CD8-positive, alpha-beta memory T cell (primary cell): ENCODE data around the gene METRN. TPM values are rescaled to one million over a fixed set of nuclear protein-coding genes. Genes with fewer than 3 reads are reported as not detected.

Experiments
- CTCF ChIA-PET: fragments of 350-600 bp; sonication (Branson Sonifier 250); formaldehyde crosslinking; loops from one replicate; lab custom pipeline; 2021; ENCODE audit warnings: antibody characterized with exemption; lab: Charles Lee
- POLR2A ChIA-PET: fragments of 350-600 bp; sonication (Branson Sonifier 250); formaldehyde crosslinking; loops from one replicate; lab custom pipeline; 2021; ENCODE audit warnings: antibody characterized with exemption; lab: Charles Lee
- DNase-seq, 5 donors: peaks; one replicate each; pipeline versions ENCODE4 v3.0.0 to v3.0.0-alpha.2; 2020 to 2022; ENCODE audit warnings: mixed read lengths in 1 of 5
- H3K27ac ChIP-seq: one replicate; pipeline ENCODE4 v1.7.0; 2013; ENCODE audit warnings: low read depth, mild to moderate bottlenecking, low read length, moderate library complexity
- H3K27me3 ChIP-seq: 2 replicates; pipeline ENCODE4 v1.7.0; 2013; ENCODE audit warnings: low read length, mild to moderate bottlenecking; ENCODE audit not compliant: insufficient read depth, poor library complexity, severe bottlenecking
- H3K36me3 ChIP-seq: 2 replicates; pipeline ENCODE4 v1.7.0; 2013; ENCODE audit warnings: mild to moderate bottlenecking, low read length, moderate library complexity; ENCODE audit not compliant: insufficient read depth
- H3K4me1 ChIP-seq: 2 replicates; pipeline ENCODE4 v1.7.0; 2013; ENCODE audit warnings: mild to moderate bottlenecking, low read length, moderate library complexity; ENCODE audit not compliant: insufficient read depth
- H3K4me3 ChIP-seq: 2 replicates; pipeline ENCODE4 v1.7.0; 2013; ENCODE audit warnings: mild to moderate bottlenecking, low read length
- H3K9me3 ChIP-seq: 2 replicates; pipeline ENCODE4 v1.7.0; 2013; ENCODE audit warnings: mild to moderate bottlenecking, low read length
- H3K27ac Mint-ChIP-seq, 8 donors: one replicate each; pipeline ENCODE4 v1.8.0; 2020 to 2021; ENCODE audit warnings: mixed read lengths in 8 of 8, mild to moderate bottlenecking in 6 of 8, inconsistent platforms in 3 of 8, moderate library complexity in 3 of 8
- H3K27me3 Mint-ChIP-seq, 2 donors: one replicate each; pipeline ENCODE4 v1.8.0; 2020 to 2021; ENCODE audit warnings: mixed read lengths in 2 of 2, mild to moderate bottlenecking in 1 of 2, moderate library complexity in 1 of 2
- H3K36me3 Mint-ChIP-seq, 3 donors: one replicate each; pipeline ENCODE4 v1.8.0; 2020 to 2021; ENCODE audit warnings: mixed read lengths in 3 of 3, inconsistent platforms in 1 of 3, mild to moderate bottlenecking in 1 of 3
- H3K4me1 Mint-ChIP-seq, 3 donors: one replicate each; pipeline ENCODE4 v1.8.0; 2020 to 2021; ENCODE audit warnings: mixed read lengths in 3 of 3, inconsistent platforms in 1 of 3, mild to moderate bottlenecking in 1 of 3
- H3K4me3 Mint-ChIP-seq, 7 donors: one replicate each; pipeline ENCODE4 v1.8.0; 2020 to 2021; ENCODE audit warnings: mixed read lengths in 7 of 7, mild to moderate bottlenecking in 6 of 7, moderate library complexity in 4 of 7, inconsistent platforms in 2 of 7
- H3K9me3 Mint-ChIP-seq, 5 donors: one replicate each; pipeline ENCODE4 v1.8.0; 2020 to 2022; ENCODE audit warnings: mixed read lengths in 5 of 5, mild to moderate bottlenecking in 3 of 5, moderate library complexity in 2 of 5, inconsistent platforms in 1 of 5
- polyA plus RNA-seq: library from polyadenylated mRNA; unstranded; fragments of 300-500 nt; fragmentation: Illumina TruSeq; gene quantifications from one replicate; pipeline ENCODE4 v1.2.3, GENCODE V29; 2021
- total RNA-seq, 2 experiments: library from RNA; stranded (reverse); gene quantifications; one replicate each; pipeline ENCODE4 v1.2.3, GENCODE V29; 2021

The METRN gene
- total and polyA plus RNA-seq, 3 experiments from 2014 or later, result 34.8 to 50.3 (median 38.2) TPM

- peak overlapping the region; percentile 51 for H3K4me3 ChIP-seq
- POLR2A ChIA-PET, result interaction anchor here (0.5 to 2.1 kb wide), 15 partner anchors 11 to 917 kb away, joined by 3 to 21 read pairs (median 5); partner anchors contain the start of genes ANTKMT, CCDC78, CIAO3 and CRAMP1
- peaks cover 23% of the 10 kb centered on the region for H3K4me1 ChIP-seq
These were observed 20.0 kb upstream of the METRN start for GRCh38 chr16:694863-695354.

GRCh38 chr16:695355-696089 is 19.4 kb upstream of the METRN start:
- Mint-ChIP-seq H3K9me3 (no peaks in the 10 kb centered on the region), H3K4me3 (peak overlapping the region; percentile 76 to 84 (median 80)), H3K36me3 (peaks cover 0 to 2% (median 0%) of the 10 kb centered on the region in 3 donors), H3K27me3 (peaks cover 0 to 1% of the 10 kb centered on the region in 2 donors), H3K4me1 (peaks cover 27 to 50% (median 31%) of the 10 kb centered on the region in 3 donors), H3K27ac (peak overlapping the region in 6 of 8 donors; percentile 5 to 86 (median 64))
- Histone ChIP-seq H3K27me3 (no peaks in the 10 kb centered on the region), H3K9me3 (no peaks in the 10 kb centered on the region), H3K27ac (peak overlapping the region; percentile 44), H3K36me3 (no peaks in the 10 kb centered on the region), H3K4me1 (peaks cover 29% of the 10 kb centered on the region), H3K4me3 (peak overlapping the region; percentile 73)
- ChIA-PET CTCF (interaction anchor here (0.9 to 1.8 kb wide), 9 partner anchors 13 to 59 kb away, joined by 3 to 10 read pairs (median 3); partner anchors contain the start of genes CIAO3, METTL26, RHOT2 and STUB1), POLR2A (interaction anchor here (0.5 to 2.1 kb wide), 17 partner anchors 9 to 916 kb away, joined by 3 to 21 read pairs (median 4); partner anchors contain the start of genes ANTKMT, CAPN15, CCDC78 and CIAO3)
- DNase-seq, result peak; percentile 35 to 79 (median 65)

More at GRCh38 chr16:694863-695354, 20.0 kb upstream of the METRN start:
- CTCF ChIA-PET, result interaction anchor here (1.0 to 1.8 kb wide), 8 partner anchors 13 to 59 kb away, joined by 3 to 10 read pairs (median 4); partner anchors contain the start of genes CIAO3, METTL26, RHOT2 and STUB1
- no peaks in the 10 kb centered on the region for H3K9me3 Mint-ChIP-seq
- H3K27me3 Mint-ChIP-seq, result peaks cover 0 to 1% of the 10 kb centered on the region in 2 donors
- no peaks in the 10 kb centered on the region for H3K9me3 ChIP-seq
- H3K36me3 Mint-ChIP-seq, result peaks cover 0 to 5% (median 0%) of the 10 kb centered on the region in 3 donors
- peak overlapping the region in 6 of 7 donors; percentile 23 to 84 (median 70) for H3K4me3 Mint-ChIP-seq
- peak overlapping the region; percentile 31 for H3K27ac ChIP-seq
- H3K27me3 ChIP-seq, result no peaks in the 10 kb centered on the region
- H3K27ac Mint-ChIP-seq, result peak overlapping the region in 2 of 8 donors; percentile 41 to 67
- H3K4me1 Mint-ChIP-seq, result peaks cover 28 to 51% (median 37%) of the 10 kb centered on the region in 3 donors
- H3K36me3 ChIP-seq, result no peaks in the 10 kb centered on the region
- peak in 2 of 5 donors; percentile 31 to 55 for DNase-seq

- H3K27ac Mint-ChIP-seq, result peak overlapping the region in 2 of 8 donors; percentile 38 to 49
- peaks cover 18 to 45% (median 20%) of the 10 kb centered on the region in 3 donors for H3K4me1 Mint-ChIP-seq
- no peaks in the 10 kb centered on the region for H3K9me3 Mint-ChIP-seq
- Histone ChIP-seq H3K4me1 (peaks cover 34% of the 10 kb centered on the region), H3K9me3 (no peaks in the 10 kb centered on the region), H3K27me3 (peaks cover 23% of the 10 kb centered on the region), H3K36me3 (no peaks in the 10 kb centered on the region), H3K4me3 (no peak overlapping the region), H3K27ac (no peak overlapping the region)
- DNase-seq, result no peak
- ChIA-PET CTCF (interaction anchor here (0.7 to 1.8 kb wide), 5 partner anchors 13 to 327 kb away, joined by 3 to 4 read pairs (median 3); partner anchors contain the start of gene ANTKMT), POLR2A (interaction anchor here (0.7 to 1.1 kb wide), 5 partner anchors 12 to 51 kb away, joined by 3 to 6 read pairs (median 3); no protein-coding TSS in a partner anchor)
- H3K27me3 Mint-ChIP-seq, result peaks cover 8 to 10% of the 10 kb centered on the region in 2 donors
- peak overlapping the region in 6 of 7 donors; percentile 32 to 88 (median 64) for H3K4me3 Mint-ChIP-seq
- peaks cover 0 to 2% (median 0%) of the 10 kb centered on the region in 3 donors for H3K36me3 Mint-ChIP-seq
These were observed 15.8 kb upstream of the METRN start for GRCh38 chr16:698911-699671.

DNA sequence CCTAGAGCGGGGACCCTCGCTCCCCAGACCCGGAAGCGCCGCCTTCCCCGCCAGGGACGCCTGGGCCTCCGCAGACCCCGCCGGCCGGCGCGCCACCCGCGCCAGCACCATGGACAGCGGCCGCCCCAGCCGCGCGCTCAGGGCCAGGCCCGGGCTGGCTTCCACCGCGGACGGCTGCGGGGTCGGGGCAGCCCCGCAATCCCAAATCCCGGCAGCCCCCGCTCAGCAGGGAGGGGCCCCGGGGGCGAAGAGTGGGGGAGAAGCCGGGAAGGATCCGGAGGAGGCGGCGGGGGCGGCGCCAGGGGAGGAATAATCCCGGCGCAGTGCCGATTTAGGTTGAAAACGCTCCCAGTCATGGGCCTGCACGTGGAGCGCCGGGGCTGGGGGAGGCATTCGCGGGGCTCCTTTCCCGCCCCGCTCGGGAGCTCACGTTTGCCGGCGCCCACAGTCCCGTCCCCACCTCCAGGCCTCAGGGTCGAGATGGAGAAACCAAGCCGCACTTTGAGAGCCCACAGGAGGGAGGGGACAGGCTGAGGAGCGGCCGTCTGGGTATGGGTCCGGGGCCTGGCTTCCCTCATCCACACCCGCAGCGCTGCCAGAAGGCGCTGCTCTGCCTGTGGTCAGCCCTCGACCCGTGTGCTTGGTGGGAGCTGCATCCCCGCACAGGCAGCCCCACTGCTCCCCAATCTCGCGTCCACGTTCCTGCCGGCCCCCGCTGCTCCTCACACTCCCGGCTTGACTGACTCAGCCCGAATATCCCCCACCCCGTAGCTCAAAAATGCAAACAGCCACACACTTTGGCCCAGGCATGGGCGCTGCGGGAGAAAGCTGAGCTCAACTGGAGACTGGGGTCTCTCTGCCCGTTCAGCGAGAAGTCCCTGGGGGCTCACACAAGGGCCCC is 14.0 kb upstream of the METRN start:
- Histone ChIP-seq H3K4me3 (no peak overlapping the region), H3K27me3 (peaks cover 34% of the 10 kb centered on the region), H3K27ac (no peak overlapping the region), H3K9me3 (no peaks in the 10 kb centered on the region), H3K4me1 (peaks cover 28% of the 10 kb centered on the region), H3K36me3 (no peaks in the 10 kb centered on the region)
- POLR2A ChIA-PET, result no interaction called here
- H3K4me3 Mint-ChIP-seq, result peak overlapping the region in 1 of 7 donors; percentile 35
- no peak overlapping the region for H3K27ac Mint-ChIP-seq
- peaks cover 11 to 35% (median 16%) of the 10 kb centered on the region in 3 donors for H3K4me1 Mint-ChIP-seq
- H3K9me3 Mint-ChIP-seq, result no peaks in the 10 kb centered on the region
- peak; percentile 43 to 68 (median 49) for DNase-seq
- H3K27me3 Mint-ChIP-seq, result peaks cover 8 to 11% of the 10 kb centered on the region in 2 donors
- CTCF ChIA-PET, result no interaction called here
- H3K36me3 Mint-ChIP-seq, result no peaks in the 10 kb centered on the region

GRCh38 chr16:702341-702740 is 12.6 kb upstream of the METRN start:
- H3K27me3 ChIP-seq, result peaks cover 40% of the 10 kb centered on the region
- POLR2A ChIA-PET, result interaction anchor here (0.8 to 1.0 kb wide), 2 partner anchors 18 to 23 kb away, joined by 3 read pairs; no protein-coding TSS in a partner anchor
- H3K36me3 Mint-ChIP-seq, result no peaks in the 10 kb centered on the region
- peak overlapping the region in 2 of 7 donors; percentile 23 to 66 for H3K4me3 Mint-ChIP-seq
- H3K36me3 ChIP-seq, result no peaks in the 10 kb centered on the region
- peaks cover 22% of the 10 kb centered on the region for H3K4me1 ChIP-seq
- H3K27me3 Mint-ChIP-seq, result peaks cover 19 to 20% of the 10 kb centered on the region in 2 donors
- peaks cover 11 to 34% (median 13%) of the 10 kb centered on the region in 3 donors for H3K4me1 Mint-ChIP-seq
- no peaks in the 10 kb centered on the region for H3K9me3 Mint-ChIP-seq
- H3K4me3 ChIP-seq, result no peak overlapping the region
- CTCF ChIA-PET, result interaction anchor here (1.1 kb wide), 1 partner anchor 10 kb away, joined by 4 read pairs; no protein-coding TSS in a partner anchor
- no peak overlapping the region for H3K27ac ChIP-seq
- no peak for DNase-seq
- H3K27ac Mint-ChIP-seq, result no peak overlapping the region
- no peaks in the 10 kb centered on the region for H3K9me3 ChIP-seq

GRCh38 chr16:703406-703805 is 11.5 kb upstream of the METRN start:
- DNase-seq, result no peak
- H3K4me1 ChIP-seq, result peaks cover 22% of the 10 kb centered on the region
- Mint-ChIP-seq H3K36me3 (no peaks in the 10 kb centered on the region), H3K4me3 (no peak overlapping the region), H3K27ac (no peak overlapping the region), H3K4me1 (peaks cover 11 to 32% (median 13%) of the 10 kb centered on the region in 3 donors), H3K27me3 (peaks cover 28% of the 10 kb centered on the region in 2 donors), H3K9me3 (no peaks in the 10 kb centered on the region)
- no peaks in the 10 kb centered on the region for H3K36me3 ChIP-seq
- no peaks in the 10 kb centered on the region for H3K9me3 ChIP-seq
- ChIA-PET CTCF (interaction anchor here (1.0 kb wide), 1 partner anchor 9 kb away, joined by 4 read pairs; no protein-coding TSS in a partner anchor), POLR2A (interaction anchor here (1.1 kb wide), 1 partner anchor 28 kb away, joined by 3 read pairs; the partner anchor contains the start of gene RHBDL1)
- H3K27me3 ChIP-seq, result peaks cover 47% of the 10 kb centered on the region
- H3K4me3 ChIP-seq, result no peak overlapping the region
- no peak overlapping the region for H3K27ac ChIP-seq
